ENCODE results near the gene KCNK3. TPM values are rescaled to one million over a fixed set of nuclear protein-coding genes. Genes with fewer than 3 reads are reported as not detected.
A peak's percentile ranks its signal among the peaks of the same experiment; 100 is the strongest.
"Not testable (repeated sequence)": the region's sequence is repeated elsewhere in the genome, so short reads cannot be mapped to it uniquely, and the experiment has no call there.

Gene KCNK3
- total RNA-seq, 1 experiment from 2014 or later, result 0.02 TPM

DNA sequence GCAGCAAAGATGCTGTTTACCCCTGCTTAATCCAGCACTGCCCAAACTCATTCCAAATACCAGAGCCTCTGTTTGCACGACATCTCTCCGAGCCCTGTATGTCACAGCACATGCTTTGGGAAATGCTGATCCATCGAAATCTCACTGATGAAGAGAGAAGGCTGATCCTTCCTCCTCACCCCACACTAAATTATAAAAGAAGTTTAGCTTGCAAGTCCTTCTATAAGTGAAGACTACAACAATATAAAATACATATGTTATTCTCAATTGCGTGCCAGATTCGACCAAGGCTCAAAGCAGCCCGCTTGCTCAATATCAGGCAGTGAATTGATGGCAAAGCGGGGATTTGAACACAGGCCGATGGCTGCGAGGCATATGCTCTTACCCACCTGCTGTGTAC is 40.9 kb downstream of the KCNK3 start:
- H3K27me3 ChIP-seq, result peaks cover 4% of the 10 kb centered on the region; the same call in 1 of the 2 replicates
- no peaks in the 10 kb centered on the region for H3K9me3 ChIP-seq (replicated peaks)
- no peak for DNase-seq
- H3K27ac ChIP-seq, result no peak overlapping the region
- no peaks in the 10 kb centered on the region for H3K36me3 ChIP-seq
- peaks cover 29% of the 10 kb centered on the region for H3K4me1 ChIP-seq
- no peak overlapping the region for H3K4me3 ChIP-seq

DNA sequence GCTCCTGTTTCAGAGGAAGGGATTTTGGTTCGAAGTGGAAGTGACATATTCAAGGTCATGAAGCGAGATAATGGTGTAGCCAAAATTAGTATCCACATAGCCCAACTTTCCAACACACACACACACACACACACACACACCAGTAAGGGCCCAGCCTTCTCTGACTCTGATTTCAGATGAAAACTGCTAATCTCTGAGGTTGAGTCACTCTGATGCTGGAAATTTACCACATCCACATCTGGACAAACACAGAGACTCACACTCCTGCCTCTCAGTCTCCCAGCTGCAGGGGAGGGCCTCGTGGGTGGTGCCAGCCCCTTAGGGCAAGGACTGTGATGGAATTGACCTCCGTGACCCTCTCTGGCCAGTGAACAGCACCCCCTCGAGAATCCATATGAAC is 42.6 kb downstream of the KCNK3 start:
- DNase-seq, result peak in 1 of 2 experiments; percentile 44
- H3K27ac ChIP-seq, result no peak overlapping the region
- no peak overlapping the region for H3K4me3 ChIP-seq
- H3K4me1 ChIP-seq, result peaks cover 29% of the 10 kb centered on the region
- H3K36me3 ChIP-seq, result no peaks in the 10 kb centered on the region
- peaks cover 4% of the 10 kb centered on the region; the same call in 1 of the 2 replicates for H3K27me3 ChIP-seq
- H3K9me3 ChIP-seq (replicated peaks), result no peaks in the 10 kb centered on the region

DNA sequence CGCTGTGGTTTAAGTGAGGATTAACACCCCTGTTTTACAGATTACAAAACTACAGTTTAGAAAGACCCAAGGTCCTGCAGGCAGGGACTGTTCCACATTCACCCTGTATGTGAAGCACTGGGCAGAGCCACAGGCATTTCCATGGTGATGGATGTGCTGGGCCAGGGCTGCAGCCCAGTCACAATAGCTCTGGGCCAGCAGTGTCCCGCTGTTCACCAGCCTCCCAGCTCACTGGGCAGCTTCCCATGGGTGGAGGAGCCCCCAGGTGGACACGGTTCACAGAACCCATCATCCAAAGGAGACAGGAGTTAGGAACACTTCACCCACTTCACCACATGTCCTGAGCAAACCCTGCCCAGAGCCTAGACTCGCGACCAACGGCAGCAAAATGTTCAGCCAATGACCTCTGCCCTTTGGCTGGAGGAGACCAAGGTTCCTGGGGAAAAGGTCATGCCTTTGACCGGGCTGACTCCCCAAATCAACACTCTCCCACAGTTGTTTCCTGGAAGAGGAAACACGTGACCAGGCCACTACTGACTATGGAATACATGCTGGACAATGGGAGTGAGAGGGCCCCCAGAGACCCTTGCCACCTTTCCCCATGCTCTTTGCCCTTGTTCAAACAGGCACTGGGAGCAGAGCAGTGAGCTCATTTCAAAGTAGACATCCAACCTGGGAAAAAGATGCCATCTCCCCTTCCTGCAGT is 43.5 kb downstream of the KCNK3 start:
- Histone ChIP-seq H3K9me3 (replicated peaks) (no peaks in the 10 kb centered on the region), H3K4me1 (peaks cover 36% of the 10 kb centered on the region), H3K27me3 (no peaks in the 10 kb centered on the region; the same call in 1 of the 2 replicates), H3K4me3 (no peak overlapping the region), H3K27ac (no peak overlapping the region), H3K36me3 (no peaks in the 10 kb centered on the region)
- DNase-seq, result no peak

DNA sequence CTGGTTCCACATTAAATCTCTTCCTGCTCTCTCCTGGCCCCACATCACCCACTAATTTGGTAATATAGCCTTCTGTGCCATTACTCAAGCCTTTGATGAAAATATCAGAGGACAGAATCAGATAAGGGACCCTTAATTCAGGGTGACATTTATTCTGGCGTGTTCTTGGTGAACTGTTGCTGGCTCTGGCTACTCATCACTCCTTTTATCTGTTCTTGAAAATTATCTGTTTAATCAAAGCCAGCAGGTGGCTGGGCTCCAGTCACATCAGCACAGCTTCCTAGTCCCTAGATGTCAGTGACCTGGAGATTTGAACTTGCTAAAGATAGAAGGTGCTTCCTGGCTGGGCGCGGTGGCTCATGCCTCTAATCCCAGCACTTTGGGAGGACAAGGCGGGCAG is 44.7 kb downstream of the KCNK3 start:
- Histone ChIP-seq H3K4me3 (no peak overlapping the region), H3K27ac (no peak overlapping the region), H3K36me3 (no peaks in the 10 kb centered on the region), H3K27me3 (peaks cover under 1% of the 10 kb centered on the region; the same call in 1 of the 2 replicates), H3K9me3 (replicated peaks) (no peaks in the 10 kb centered on the region), H3K4me1 (peaks cover 24% of the 10 kb centered on the region)
- DNase-seq, result no peak

DNA sequence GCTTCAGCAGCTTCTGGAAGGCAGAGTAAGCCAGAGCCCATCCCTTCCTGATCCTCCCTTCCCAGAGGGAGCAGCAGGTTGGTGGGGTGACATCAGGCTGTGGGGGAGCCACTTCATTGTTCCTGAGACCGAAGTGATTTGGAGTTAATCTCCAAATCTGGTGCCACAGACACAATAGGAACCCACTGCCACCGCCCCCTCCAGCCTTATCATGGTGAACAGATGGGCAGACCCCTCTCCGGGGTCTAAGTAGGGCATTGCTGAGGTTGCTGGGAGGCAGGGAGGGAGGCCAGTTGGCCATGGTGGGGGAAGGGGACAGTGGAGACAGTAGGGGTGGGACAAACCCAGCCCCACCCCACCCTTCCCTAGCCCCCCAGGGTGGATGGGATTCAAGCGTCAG is 46.0 kb downstream of the KCNK3 start:
- Histone ChIP-seq H3K9me3 (replicated peaks) (no peaks in the 10 kb centered on the region), H3K27ac (no peak overlapping the region)
- no peak for DNase-seq

DNA sequence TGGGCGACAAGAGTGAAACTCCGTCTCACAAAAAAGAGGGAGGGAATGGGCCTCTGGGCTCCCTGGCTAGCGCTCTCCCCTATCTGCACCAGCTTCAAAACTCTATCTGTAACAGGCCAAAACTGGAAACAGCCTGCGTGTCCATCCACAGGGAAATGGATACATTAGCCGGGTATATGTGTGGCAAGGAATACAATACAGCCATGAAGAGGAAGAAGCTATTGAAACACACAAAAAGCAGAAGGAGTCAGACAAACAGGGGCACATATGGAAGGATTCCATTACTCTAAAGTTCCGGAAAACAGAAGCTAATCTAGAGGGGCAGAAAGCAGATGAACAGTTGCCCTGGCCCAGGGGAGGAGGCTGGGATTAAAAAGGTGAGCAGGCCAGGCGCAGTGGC is 47.0 kb downstream of the KCNK3 start:
- Histone ChIP-seq H3K36me3 (no peaks in the 10 kb centered on the region), H3K4me3 (no peak overlapping the region), H3K27ac (no peak overlapping the region), H3K4me1 (peaks cover 9% of the 10 kb centered on the region), H3K9me3 (replicated peaks) (no peaks in the 10 kb centered on the region), H3K27me3 (peaks cover 9% of the 10 kb centered on the region; the same call in 1 of the 2 replicates)
- DNase-seq, result no peak

More for the DNA sequence above, 46.0 kb downstream of the KCNK3 start:
- Histone ChIP-seq H3K36me3 (no peaks in the 10 kb centered on the region), H3K27me3 (peaks cover 4% of the 10 kb centered on the region; the same call in 1 of the 2 replicates), H3K4me1 (peaks cover 12% of the 10 kb centered on the region), H3K4me3 (no peak overlapping the region)

DNA sequence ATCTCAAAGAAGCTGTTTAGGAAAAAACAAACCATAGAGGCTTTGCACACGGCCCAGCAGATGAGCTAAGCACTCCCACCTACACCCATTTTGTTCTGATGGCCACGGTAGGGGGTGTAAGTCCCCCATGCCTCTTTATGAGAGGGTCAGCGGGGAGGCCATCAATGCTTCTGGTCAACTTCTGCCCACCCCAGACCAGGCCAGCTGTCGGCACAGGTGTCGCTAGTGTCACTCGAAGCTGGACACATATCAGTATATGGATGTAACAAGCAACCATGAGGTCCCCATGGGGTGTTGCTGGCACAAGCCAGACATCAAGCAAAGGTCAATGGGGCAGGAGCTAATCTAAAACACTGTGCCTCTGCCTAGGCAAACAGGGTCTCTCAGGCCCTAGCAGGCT is 47.8 kb downstream of the KCNK3 start:
- Histone ChIP-seq H3K9me3 (replicated peaks) (no peaks in the 10 kb centered on the region), H3K4me1 (peaks cover 9% of the 10 kb centered on the region), H3K4me3 (no peak overlapping the region), H3K36me3 (no peaks in the 10 kb centered on the region), H3K27ac (no peak overlapping the region), H3K27me3 (peaks cover 9% of the 10 kb centered on the region; the same call in 1 of the 2 replicates)
- peak in 1 of 2 experiments; percentile 26 for DNase-seq

DNA sequence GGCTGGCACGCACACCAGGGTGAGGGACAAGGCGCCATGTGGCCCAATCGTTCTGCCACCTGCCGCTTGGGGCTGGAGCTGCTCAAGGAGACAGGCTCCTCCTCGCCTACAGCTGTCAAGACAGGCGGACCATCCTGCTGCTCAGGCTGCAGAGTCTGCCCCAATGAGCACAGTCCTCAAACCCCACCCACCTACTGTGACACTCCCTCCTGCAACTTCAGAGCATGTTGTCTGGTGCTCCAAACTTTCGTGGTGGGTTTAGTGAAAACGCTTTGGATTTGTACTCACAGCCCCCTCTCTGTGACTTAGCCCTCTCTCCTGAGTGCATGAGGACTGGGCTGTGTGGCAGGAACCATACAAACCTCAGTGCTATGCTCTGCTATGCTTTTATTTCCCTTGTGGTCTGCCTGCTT is 48.4 kb downstream of the KCNK3 start:
- Histone ChIP-seq H3K4me1 (peaks cover 9% of the 10 kb centered on the region), H3K27me3 (peaks cover 9% of the 10 kb centered on the region; the same call in 1 of the 2 replicates), H3K9me3 (replicated peaks) (no peaks in the 10 kb centered on the region), H3K4me3 (no peak overlapping the region), H3K36me3 (no peaks in the 10 kb centered on the region), H3K27ac (no peak overlapping the region)
- peak; percentile 72 to 81 for DNase-seq

DNA sequence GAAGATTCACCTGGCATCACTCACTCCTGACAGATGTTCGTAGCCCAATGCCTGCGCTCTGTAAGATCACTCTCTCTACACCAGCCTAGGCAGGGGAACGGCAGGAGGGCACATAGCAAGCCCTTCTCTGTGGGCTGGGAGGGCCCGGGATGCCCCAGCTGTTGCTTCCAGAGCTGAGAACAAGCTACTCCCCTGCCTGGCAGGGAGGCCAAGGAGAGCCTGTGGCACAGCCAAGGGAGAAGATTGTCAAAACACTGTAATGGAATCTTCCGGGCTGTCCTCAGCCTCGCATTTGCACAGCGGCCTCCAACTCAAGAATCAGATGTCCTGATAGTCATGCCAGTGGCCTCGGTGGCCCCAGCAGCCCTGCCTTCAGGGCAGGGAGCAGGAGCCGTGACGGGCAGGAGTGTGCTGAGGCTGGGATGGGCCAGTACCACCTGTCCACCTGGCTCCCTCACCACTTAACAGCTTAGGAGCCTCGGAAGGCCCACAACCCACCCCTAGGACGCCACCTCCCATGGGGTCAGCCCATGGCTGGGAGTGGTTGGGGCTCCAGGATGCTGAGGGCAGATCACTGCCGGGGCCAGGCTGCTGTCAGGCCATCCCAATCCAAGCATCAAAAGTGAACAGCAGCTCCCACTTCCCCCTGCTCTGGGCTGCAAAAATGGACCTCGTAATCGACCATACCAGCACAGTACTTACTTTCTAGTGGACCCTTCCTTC is 49.7 kb downstream of the KCNK3 start:
- Histone ChIP-seq H3K4me1 (peaks cover 9% of the 10 kb centered on the region), H3K27me3 (peaks cover 9% of the 10 kb centered on the region; the same call in 1 of the 2 replicates), H3K27ac (no peak overlapping the region), H3K36me3 (no peaks in the 10 kb centered on the region), H3K9me3 (replicated peaks) (no peaks in the 10 kb centered on the region), H3K4me3 (no peak overlapping the region)
- DNase-seq, result peak in 1 of 2 experiments; percentile 26

DNA sequence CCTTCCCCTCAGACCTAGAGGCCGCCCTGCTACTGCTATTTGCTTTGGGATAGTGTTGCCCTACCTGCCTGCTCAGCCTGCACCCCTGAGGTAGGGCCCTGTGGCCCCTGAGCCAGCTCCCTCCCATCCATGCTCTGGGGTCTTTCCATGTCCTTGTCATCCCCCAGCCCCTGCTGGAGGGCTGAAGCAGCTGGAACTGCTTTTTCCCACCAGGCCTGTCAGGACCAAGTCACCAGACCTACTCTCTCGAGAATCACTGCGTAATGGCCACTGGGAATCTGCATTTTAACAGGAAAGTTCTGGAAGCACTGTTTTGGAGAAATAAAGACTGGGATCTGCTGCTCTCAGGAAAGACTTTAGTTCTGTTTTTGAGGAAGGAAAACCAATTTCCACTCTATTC is 51.3 kb downstream of the KCNK3 start:
- H3K36me3 ChIP-seq, result no peaks in the 10 kb centered on the region
- H3K27ac ChIP-seq, result no peak overlapping the region
- peaks cover 9% of the 10 kb centered on the region for H3K4me1 ChIP-seq
- DNase-seq, result no peak
- peaks cover 9% of the 10 kb centered on the region; the same call in 1 of the 2 replicates for H3K27me3 ChIP-seq
- H3K9me3 ChIP-seq (replicated peaks), result no peaks in the 10 kb centered on the region
- H3K4me3 ChIP-seq, result no peak overlapping the region

DNA sequence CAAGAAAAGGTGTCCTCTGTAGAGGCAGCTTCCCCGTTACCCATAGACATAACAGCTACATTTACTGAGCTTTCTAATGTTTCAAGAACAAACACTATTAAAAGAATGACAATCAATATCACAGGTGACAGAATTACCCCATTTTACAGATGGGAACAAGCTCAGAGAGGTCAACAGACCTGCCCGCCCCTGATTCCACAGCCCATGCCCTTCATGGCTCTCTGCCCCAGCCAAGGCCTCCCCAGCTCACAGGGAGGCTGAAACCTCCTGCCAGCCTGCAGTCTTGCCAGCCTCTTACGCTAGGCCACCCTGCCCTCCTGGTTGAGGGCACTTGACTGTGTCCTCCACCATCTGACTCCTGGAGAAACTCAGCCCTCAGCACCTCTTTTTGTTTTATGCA is 52.4 kb downstream of the KCNK3 start:
- Histone ChIP-seq H3K4me3 (no peak overlapping the region), H3K4me1 (peaks cover 16% of the 10 kb centered on the region), H3K27me3 (peaks cover 9% of the 10 kb centered on the region; the same call in 1 of the 2 replicates), H3K9me3 (replicated peaks) (no peaks in the 10 kb centered on the region), H3K27ac (no peak overlapping the region), H3K36me3 (no peaks in the 10 kb centered on the region)
- DNase-seq, result no peak

DNA sequence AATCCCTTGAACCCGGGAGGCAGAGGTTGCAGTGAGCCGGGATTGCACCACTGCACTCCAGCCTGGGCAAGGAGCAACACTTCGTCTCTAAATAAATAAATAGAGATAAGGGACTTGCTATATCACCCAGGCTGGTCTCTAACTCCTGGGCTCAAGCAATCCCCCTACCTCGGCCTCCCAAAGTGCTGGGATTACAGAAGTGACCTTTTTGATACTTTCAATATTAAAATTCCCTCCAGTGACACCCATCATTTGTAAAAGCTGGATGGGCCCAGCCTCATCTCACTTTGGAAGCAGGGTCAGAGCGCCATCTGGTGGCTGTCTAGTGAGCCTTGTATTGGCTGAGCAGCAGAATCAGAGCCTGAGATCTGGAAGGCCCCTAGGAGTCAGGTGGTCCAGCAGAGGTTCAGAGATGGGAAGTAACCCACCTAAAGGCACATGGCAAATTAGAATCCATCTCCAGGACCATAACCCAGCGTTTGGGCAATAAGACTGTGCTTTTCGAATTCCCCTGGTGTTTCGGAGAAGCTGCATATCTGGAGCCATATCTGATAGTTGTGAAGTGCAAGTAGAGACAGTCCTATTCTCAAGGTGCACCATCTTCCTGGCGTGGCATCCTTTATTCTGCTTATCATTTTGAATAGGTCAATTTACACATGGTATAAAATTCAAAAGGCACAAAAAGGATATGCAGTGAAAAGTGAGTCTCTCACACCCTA is 53.2 kb downstream of the KCNK3 start:
- no peak overlapping the region for H3K4me3 ChIP-seq
- peak; percentile 80 to 95 for DNase-seq
- no peak overlapping the region for H3K27ac ChIP-seq
- peaks cover 9% of the 10 kb centered on the region; the same call in 1 of the 2 replicates for H3K27me3 ChIP-seq
- H3K4me1 ChIP-seq, result peaks cover 16% of the 10 kb centered on the region
- no peaks in the 10 kb centered on the region for H3K36me3 ChIP-seq
- no peaks in the 10 kb centered on the region for H3K9me3 ChIP-seq (replicated peaks)

DNA sequence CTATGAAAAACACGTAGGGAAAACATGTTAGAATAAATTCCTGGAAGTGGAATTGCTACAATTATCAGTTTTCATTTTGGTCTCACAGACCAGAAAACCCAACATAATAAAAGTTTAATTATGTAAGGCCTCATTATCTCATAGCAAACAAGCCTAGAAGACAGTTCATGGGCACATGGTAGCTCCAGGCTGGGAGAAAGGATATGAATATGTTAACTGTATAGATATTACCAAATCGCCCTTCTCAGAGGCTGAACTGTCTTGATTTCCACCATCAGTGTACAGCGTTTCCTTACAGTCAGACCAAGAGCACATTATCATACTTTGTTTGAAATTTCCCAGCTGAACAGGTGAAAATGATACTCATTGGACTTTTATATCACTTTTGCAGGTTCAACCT is 54.4 kb downstream of the KCNK3 start:
- Histone ChIP-seq H3K27me3 (peaks cover 9% of the 10 kb centered on the region; the same call in 1 of the 2 replicates), H3K4me3 (no peak overlapping the region), H3K27ac (no peak overlapping the region), H3K4me1 (peaks cover 13% of the 10 kb centered on the region), H3K36me3 (no peaks in the 10 kb centered on the region), H3K9me3 (replicated peaks) (no peaks in the 10 kb centered on the region)
- DNase-seq, result no peak

DNA sequence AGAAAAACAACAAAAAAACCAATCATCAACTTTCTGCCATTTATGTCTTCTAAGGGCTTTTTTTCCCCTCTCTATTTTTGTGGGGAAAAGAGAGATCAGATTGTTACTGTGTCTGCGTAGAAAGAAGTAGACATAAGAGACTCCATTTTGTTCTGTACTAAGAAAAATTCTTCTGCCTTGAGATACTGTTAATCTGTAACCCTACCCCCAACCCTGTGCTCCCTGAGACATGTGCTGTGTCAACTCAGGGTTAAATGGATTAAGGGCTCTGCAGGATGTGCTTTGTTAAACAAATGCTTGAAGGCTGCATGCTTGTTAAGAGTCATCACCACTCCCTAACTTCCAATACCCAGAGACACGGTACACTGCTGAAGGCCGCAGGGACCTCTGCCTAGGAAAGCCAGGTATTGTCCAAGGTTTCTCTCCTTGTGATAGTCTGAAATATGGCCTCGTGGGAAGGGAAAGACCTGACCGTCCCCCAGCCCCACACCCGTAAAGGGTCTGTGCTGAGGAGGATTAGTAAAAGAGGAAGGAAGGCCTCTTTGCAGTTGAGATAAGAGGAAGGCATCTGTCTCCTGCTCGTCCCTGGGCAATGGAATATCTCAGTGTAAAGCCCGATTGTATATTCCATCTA is 57.4 kb downstream of the KCNK3 start:
- Histone ChIP-seq H3K4me3 (peak overlapping the region; percentile 48), H3K27ac (peak overlapping the region; percentile 78)

More for the DNA sequence above, 57.4 kb downstream of the KCNK3 start:
- DNase-seq, result peak; percentile 75 to 80
- H3K9me3 ChIP-seq (replicated peaks); H3K27me3 ChIP-seq; H3K36me3 ChIP-seq: not testable (repeated sequence)
- peaks cover 13% of the 10 kb centered on the region for H3K4me1 ChIP-seq
